B cell (primary cell): ENCODE measurements around the gene KANK2. TPM values are rescaled to one million over a fixed set of nuclear protein-coding genes. Genes with fewer than 3 reads are reported as not detected.

ENCODE experiments used
- ATAC-seq: fragments of 200-7000 bp; cut with Tn5 transposase; one replicate; pipeline ENCODE4 v1.10.0; 2021; ENCODE audit warnings: low read depth, mild to moderate bottlenecking, moderate number of reproducible peaks, moderate library complexity
- CTCF ChIA-PET: fragments of 350-600 bp; sonication (Branson Sonifier 250); formaldehyde crosslinking; loops from one replicate; lab custom pipeline; 2021; ENCODE audit warnings: antibody characterized with exemption, inconsistent platforms; lab: Charles Lee
- POLR2A ChIA-PET: fragments of 350-600 bp; sonication (Branson Sonifier 250); formaldehyde crosslinking; loops from one replicate; lab custom pipeline; 2021; ENCODE audit warnings: antibody characterized with exemption; lab: Charles Lee
- DNase-seq: peaks from one replicate; pipeline ENCODE4 v3.0.0; 2013
- H2AFZ ChIP-seq: 2 replicates; pipeline ENCODE4 v1.6.1; 2012; ENCODE audit warnings: mild to moderate bottlenecking, low read depth, low read length; ENCODE audit not compliant: insufficient read depth, poor library complexity, severe bottlenecking
- H3K27ac ChIP-seq, 2 donors: 1 replicate in 1 of 2; 2 replicates in 1 of 2; pipeline ENCODE4 v1.5.1; 2012 to 2013; ENCODE audit warnings: low read length in 2 of 2, mild to moderate bottlenecking in 2 of 2, moderate library complexity in 1 of 2
- H3K27me3 ChIP-seq, 4 experiments: fragments of 200-600 bp in 1 of 4; sonication (generic) in 1 of 4; replicated peaks in 1 of 4; 1 replicate in 2 of 4; 2 replicates in 2 of 4; pipeline versions ENCODE4 v1.6.1 to v1.7.0; 2013 to 2016; ENCODE audit warnings: low read length in 3 of 4, mild to moderate bottlenecking in 2 of 4, mixed read lengths in 1 of 4, moderate library complexity in 1 of 4; ENCODE audit not compliant: insufficient read depth in 4 of 4, control insufficient read depth in 3 of 4; ENCODE audit errors: control extremely low read depth in 1 of 4
- H3K36me3 ChIP-seq, 2 experiments: replicated peaks in 1 of 2; 1 replicate in 1 of 2; 2 replicates in 1 of 2; pipeline versions ENCODE4 v1.6.1 to v1.7.1; 2013; ENCODE audit warnings: low read length in 1 of 2; ENCODE audit not compliant: insufficient read depth in 2 of 2, control insufficient read depth in 1 of 2; ENCODE audit errors: control extremely low read depth in 1 of 2, extremely low read depth in 1 of 2
- H3K4me1 ChIP-seq, 2 donors: fragments of 200-600 bp in 1 of 2; sonication (generic) in 1 of 2; 1 replicate in 1 of 2; 2 replicates in 1 of 2; pipeline versions ENCODE4 v1.5.1 to v1.6.1; 2013 to 2017; ENCODE audit warnings: low read length in 2 of 2; ENCODE audit not compliant: control insufficient read depth in 2 of 2, insufficient read depth in 2 of 2
- H3K4me2 ChIP-seq: replicated peaks from 2 replicates; pipeline ENCODE3; 2012; ENCODE audit warnings: mild to moderate bottlenecking, low read depth, low read length; ENCODE audit not compliant: poor library complexity, severe bottlenecking
- H3K4me3 ChIP-seq, 5 experiments: fragments of 200-600 bp in 1 of 5; sonication (generic) in 1 of 5; 1 replicate in 3 of 5; 2 replicates in 2 of 5; pipeline versions ENCODE4 v1.5.1 to v1.7.0; 2011 to 2016; ENCODE audit warnings: low read length in 4 of 5, mild to moderate bottlenecking in 4 of 5, low read depth in 2 of 5, control low read depth in 1 of 5, moderate library complexity in 1 of 5; ENCODE audit not compliant: insufficient read depth in 1 of 5; ENCODE audit errors: control extremely low read depth in 1 of 5, extremely low read depth in 1 of 5
- H3K79me2 ChIP-seq: fragments of 200-600 bp; sonication (generic); one replicate; pipeline ENCODE4 v1.6.0; 2016; ENCODE audit warnings: low read length; ENCODE audit not compliant: control insufficient read depth, insufficient read depth
- H3K9ac ChIP-seq: fragments of 200-600 bp; sonication (generic); 2 replicates; pipeline ENCODE4 v1.6.1; 2017; ENCODE audit warnings: mild to moderate bottlenecking, low read length, moderate library complexity
- H3K9me3 ChIP-seq, 3 donors: one replicate each; pipeline versions ENCODE4 v1.6.1 to v1.7.1; 2013; ENCODE audit warnings: low read length in 2 of 3; ENCODE audit not compliant: control insufficient read depth in 2 of 3, insufficient read depth in 1 of 3; ENCODE audit errors: control extremely low read depth in 1 of 3
- H4K20me1 ChIP-seq: 2 replicates; pipeline ENCODE4 v1.6.0; 2012; ENCODE audit warnings: mild to moderate bottlenecking, low read length; ENCODE audit not compliant: insufficient read depth, control insufficient read depth, poor library complexity, severe bottlenecking
- H3K27ac Mint-ChIP-seq: one replicate; pipeline ENCODE4 v1.8.0; 2021; ENCODE audit warnings: mixed read lengths
- H3K27me3 Mint-ChIP-seq: one replicate; pipeline ENCODE4 v1.8.0; 2021; ENCODE audit warnings: mixed read lengths
- H3K4me1 Mint-ChIP-seq: one replicate; pipeline ENCODE4 v1.8.0; 2021; ENCODE audit warnings: mixed read lengths
- H3K4me3 Mint-ChIP-seq: one replicate; pipeline ENCODE4 v1.8.0; 2021; ENCODE audit warnings: mixed read lengths
- H3K9me3 Mint-ChIP-seq: one replicate; pipeline ENCODE4 v1.8.0; 2022; ENCODE audit warnings: mixed read lengths; ENCODE audit not compliant: insufficient read depth
- CTCF ChIP-seq: fragments of 200-600 bp; IDR thresholded peaks from one replicate; pipeline ENCODE4 v1.8.0; 2022; ENCODE audit warnings: antibody characterized with exemption, mild to moderate bottlenecking
- EZH2 ChIP-seq: IDR thresholded peaks from 2 replicates; pipeline ENCODE4 v1.6.1; 2012; ENCODE audit warnings: borderline replicate concordance, low read depth, mild to moderate bottlenecking, moderate library complexity, low read length; ENCODE audit not compliant: insufficient read depth, poor library complexity, severe bottlenecking
- WGBS: methylation state at CpG from one replicate; pipeline ENCODE4 v1.1.5; 2013; ENCODE audit warnings: missing lambda C conversion rate; ENCODE audit not compliant: insufficient coverage; 5-methylcytosine and 5-hydroxymethylcytosine counted together
- intact Hi-C: fragments of 100-400 bp; cut with micrococcal nuclease; formaldehyde crosslinking; loops from one replicate; pipeline ENCODE4 v1.10.0; 2022
- polyA plus RNA-seq: library from polyadenylated mRNA; depleted of rRNA; stranded (reverse); fragments of >200 nt; gene quantifications from 2 replicates; pipeline ENCODE4 v1.2.3, GENCODE V29; 2012
- total RNA-seq, 2 donors: library from RNA; stranded (reverse); fragments of 120-200 nt in 1 of 2; gene quantifications; 1 replicate in 1 of 2; 2 replicates in 1 of 2; pipeline versions ENCODE4 v1.2.3 to v1.2.4, GENCODE V29; 2013 to 2022

The KANK2 gene
- total and polyA plus RNA-seq, 2 donors (not counting 1 experiment from before 2014, with no cell fraction given): 0.54 to 18.9 TPM

- Histone ChIP-seq H4K20me1 (no peaks in the 10 kb centered on the region), H3K4me2 (no peak overlapping the region), H3K36me3 (no peaks in the 10 kb centered on the region), H3K79me2 (no peaks in the 10 kb centered on the region), H3K4me3 (no peak overlapping the region), H3K27ac (no peak overlapping the region), H3K9me3 (peaks cover 0 to 22% (median 2%) of the 10 kb centered on the region in 3 donors), H2AFZ (no peak overlapping the region), H3K27me3 (peaks cover 0 to 42% (median 8%) of the 10 kb centered on the region in 4 experiments), H3K9ac (no peak overlapping the region), H3K4me1 (peaks cover 18 to 30% of the 10 kb centered on the region in 2 donors)
- no peak for DNase-seq
- 86% methylated on average over 7 of the region's 8 CpGs for WGBS
- H3K27ac Mint-ChIP-seq: no peak overlapping the region
- peaks cover 18% of the 10 kb centered on the region for H3K4me1 Mint-ChIP-seq
- no peak for ATAC-seq
- TF ChIP-seq EZH2 (no peak), CTCF (no peak)
- H3K4me3 Mint-ChIP-seq: no peak overlapping the region
- ChIA-PET CTCF (no interaction called here), POLR2A (no interaction called here)
- intact Hi-C loops: no loop called here
- no peaks in the 10 kb centered on the region for H3K9me3 Mint-ChIP-seq
- H3K27me3 Mint-ChIP-seq: peaks cover 11% of the 10 kb centered on the region
Measured at GRCh38 chr19:11194173-11194572, 3.2 kb downstream of the KANK2 start.

GRCh38 chr19:11192957-11193939, 4.1 kb downstream of the KANK2 start:
- no peaks in the 10 kb centered on the region for H3K79me2 ChIP-seq
- Mint-ChIP-seq H3K27ac (no peak overlapping the region), H3K4me3 (no peak overlapping the region), H3K9me3 (no peaks in the 10 kb centered on the region), H3K27me3 (peaks cover 11% of the 10 kb centered on the region), H3K4me1 (peaks cover 18% of the 10 kb centered on the region)
- H3K9ac ChIP-seq: no peak overlapping the region
- H3K27me3 ChIP-seq: peaks cover 0 to 42% (median 8%) of the 10 kb centered on the region in 4 experiments
- TF ChIP-seq CTCF (no peak), EZH2 (no peak)
- DNase-seq: no peak
- peaks cover 18 to 30% of the 10 kb centered on the region in 2 donors for H3K4me1 ChIP-seq
- H4K20me1 ChIP-seq: no peaks in the 10 kb centered on the region
- WGBS: 98% methylated on average over 68 of the region's 68 CpGs
- ATAC-seq: no peak
- H2AFZ ChIP-seq: no peak overlapping the region
- H3K27ac ChIP-seq: no peak overlapping the region
- H3K4me2 ChIP-seq: no peak overlapping the region
- H3K36me3 ChIP-seq: no peaks in the 10 kb centered on the region
- CTCF ChIA-PET: interaction anchor here (0.5 kb wide), 1 partner anchor 53 kb away, joined by 4 read pairs; no protein-coding TSS in a partner anchor
- H3K4me3 ChIP-seq: no peak overlapping the region
- intact Hi-C loops: no loop called here
- POLR2A ChIA-PET: interaction anchor here (0.7 kb wide), 1 partner anchor 10 kb away, joined by 9 read pairs; no protein-coding TSS in a partner anchor
- H3K9me3 ChIP-seq: peaks cover 0 to 22% (median 2%) of the 10 kb centered on the region in 3 donors
